ENCODE data around the gene THAP11.

The THAP11 gene

DNA sequence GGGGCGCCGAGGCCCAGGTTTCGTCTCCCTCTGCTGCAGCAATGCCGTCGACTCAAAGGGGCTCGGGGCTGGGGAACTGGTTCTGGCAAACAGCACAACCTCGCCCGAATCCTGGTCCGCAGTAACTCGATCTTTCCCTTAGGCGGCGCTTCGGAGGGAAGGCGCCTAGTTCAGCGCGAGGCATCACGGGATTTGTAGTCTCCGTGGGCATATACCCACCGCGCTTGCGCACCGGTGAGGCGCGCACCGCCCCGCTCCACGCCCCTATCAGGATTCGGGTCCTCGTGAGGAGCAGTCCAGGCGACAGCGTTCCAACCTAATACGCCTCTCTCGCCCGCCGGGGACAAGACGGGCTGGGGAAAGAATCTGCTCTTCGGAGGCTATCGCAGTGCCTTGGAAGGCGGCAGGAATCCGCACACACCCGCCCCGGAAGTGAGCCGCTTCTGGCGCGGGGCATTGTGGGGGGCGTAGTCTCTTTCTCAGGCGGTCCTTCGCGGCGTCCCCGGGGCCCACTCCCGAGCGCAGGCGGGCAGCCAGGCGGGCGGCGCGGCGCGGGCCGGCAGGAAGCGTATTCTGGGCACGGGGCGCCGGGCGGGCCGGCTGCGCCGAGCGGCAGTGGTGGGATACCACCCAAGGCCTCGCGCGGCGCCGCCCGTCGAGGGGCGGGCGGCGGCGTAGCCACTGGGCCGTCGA, at the start of gene THAP11:
TSS of gene THAP11 (plus strand) at position 505 of the 693 bp plus-strand sequence. CDS start 235 bp downstream, outside the sequence.
- DNase-seq = peak; percentile 89 to 98

DNA sequence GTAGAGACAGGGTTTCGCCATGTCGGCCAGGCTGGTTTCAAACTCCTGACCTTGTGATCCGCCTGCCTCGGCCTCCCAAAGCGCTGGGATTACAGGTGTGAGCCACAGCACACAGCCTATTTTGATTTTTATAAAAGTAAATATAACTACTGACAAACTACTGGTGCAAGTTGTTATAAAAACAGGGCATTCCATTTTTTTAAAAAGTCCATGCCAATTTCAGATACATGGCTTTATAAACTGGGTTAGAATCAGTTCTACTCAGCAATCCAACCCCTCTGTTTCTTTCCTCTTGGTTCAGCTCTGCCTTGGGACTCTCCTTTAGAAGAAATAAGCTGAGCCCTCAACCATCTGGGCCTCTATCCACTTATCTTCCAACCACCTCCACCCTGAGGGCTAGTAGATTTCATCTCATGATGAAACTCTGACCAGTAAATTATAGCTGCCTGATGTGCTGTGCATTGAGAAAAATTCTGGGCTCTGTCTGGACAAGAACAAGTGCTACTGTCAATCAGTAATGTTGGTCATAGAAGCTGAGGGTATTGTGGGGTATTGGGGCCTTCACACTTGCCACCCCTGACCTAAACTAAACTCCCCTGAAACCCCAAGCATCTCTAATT, 45.9 kb upstream of the THAP11 start:
- DNase-seq = no peak

DNA sequence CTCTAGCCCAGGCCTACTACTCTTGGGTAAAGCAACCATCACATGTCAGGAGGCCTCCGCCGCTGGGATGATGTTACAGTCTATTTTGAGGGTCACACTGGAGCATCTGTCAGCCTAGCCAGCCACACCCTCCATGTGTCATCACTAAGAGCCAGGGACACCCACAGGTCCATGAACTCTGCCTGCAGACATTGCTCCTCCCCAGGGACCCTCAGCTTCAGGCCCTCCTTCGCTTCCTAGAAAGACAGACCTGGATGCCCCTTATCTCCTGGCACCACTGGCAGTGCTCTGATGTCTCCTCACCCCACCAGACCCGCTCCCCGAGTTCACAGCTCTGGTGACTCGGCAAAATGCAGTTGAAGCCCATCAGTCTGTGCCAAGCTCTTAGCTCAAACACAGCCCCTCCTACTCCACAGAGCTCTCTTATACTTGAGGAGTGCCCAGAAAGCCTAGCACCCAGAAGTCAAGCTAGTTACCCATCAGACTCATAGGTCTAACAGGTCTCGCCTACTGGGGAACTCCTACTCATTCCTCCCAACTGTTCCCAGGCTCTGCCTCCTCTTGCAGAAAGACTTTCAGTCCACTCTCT, 41.7 kb upstream of the THAP11 start:
- DNase-seq = peak; percentile 60 to 89

DNA sequence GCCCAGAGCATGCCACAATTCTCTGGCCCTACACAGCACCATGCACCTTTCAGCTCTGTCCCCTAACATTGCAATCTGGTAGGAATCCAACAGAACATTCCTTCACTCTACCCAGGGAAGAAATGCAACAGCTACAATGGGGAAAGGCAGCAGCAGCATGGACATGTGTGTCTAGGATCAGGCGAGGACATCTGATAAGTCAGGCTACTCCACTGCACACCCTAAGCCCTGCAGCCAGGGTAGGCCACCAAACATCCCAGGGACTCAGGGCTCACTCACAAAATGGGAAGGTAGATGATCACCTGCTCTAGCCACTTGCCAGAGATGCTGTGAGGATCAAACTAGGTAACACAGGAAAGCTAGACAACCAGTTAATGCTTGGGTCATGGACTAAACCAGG, 40.9 kb upstream of the THAP11 start:
- no peak for DNase-seq

DNA sequence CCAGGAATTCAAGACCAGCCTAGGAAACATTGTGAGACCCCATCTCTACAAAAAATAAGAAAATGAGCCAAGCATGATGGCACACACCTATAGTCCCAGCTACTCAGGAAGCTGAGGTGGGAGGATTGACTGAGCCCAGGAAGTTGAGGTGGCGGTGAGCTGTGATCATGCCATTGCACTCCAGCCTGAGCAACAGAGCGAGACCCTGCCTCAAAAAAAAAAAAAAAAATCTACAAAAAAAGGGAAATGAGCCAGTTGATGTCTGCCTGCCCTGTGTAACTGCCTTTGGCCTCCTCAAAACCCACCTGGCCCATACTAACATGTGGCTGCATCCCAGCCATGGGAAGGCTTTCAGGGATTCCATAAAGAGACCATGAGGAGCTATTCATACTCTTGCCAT, 40.2 kb upstream of the THAP11 start:
- DNase-seq = no peak

DNA sequence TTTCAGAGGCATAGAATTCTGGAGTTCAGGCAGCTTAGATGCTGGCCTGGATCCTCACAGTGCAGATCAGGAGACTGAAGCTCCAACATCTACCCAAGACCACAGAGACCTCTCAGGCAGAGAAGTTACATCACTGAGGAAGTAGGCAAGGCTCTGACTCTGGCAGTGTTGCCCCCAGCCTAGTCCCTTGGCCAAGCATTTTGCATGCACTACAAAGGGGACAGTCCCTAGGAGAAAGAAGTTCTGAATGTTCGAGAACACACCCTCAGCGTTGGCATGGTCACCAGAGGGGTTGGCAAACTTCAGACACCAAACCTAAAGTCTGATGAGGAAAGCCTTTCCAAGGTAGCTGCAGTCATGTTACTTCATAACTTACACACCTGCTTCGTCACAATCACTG, 38.2 kb upstream of the THAP11 start:
- DNase-seq = peak; percentile 64 to 82

DNA sequence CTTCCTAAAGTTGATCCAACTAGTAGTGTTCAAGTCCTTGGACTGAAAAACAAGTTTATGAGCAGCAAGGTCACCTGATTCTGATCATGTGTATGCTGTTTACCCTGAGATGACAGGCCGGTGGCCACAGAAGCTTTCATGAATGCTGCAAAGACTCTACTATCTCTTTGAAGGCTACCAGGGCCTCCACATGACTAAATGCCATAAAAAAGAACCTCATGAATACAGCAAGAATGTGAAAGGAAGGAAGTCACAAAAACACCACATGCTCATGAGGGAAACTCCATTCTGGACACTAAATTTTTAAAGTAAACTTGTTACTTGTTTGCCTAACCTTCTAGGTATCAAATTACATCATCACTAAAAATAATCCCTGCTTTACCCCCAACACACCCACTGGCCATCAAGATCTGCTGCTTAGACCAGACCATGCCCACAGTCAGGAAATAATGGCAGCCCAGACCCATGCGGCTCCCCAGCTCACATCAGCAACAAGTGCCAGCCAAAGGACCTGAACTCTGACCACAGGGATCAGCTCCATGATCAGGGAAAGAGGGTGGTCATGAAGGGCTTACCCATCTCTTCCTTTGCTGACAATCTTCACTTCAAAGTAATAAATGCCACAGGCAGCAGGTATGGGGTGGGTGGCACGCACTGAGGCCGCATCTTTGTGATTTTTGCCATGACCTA, 37.1 kb upstream of the THAP11 start:
- peak; percentile 25 to 68 for DNase-seq

DNA sequence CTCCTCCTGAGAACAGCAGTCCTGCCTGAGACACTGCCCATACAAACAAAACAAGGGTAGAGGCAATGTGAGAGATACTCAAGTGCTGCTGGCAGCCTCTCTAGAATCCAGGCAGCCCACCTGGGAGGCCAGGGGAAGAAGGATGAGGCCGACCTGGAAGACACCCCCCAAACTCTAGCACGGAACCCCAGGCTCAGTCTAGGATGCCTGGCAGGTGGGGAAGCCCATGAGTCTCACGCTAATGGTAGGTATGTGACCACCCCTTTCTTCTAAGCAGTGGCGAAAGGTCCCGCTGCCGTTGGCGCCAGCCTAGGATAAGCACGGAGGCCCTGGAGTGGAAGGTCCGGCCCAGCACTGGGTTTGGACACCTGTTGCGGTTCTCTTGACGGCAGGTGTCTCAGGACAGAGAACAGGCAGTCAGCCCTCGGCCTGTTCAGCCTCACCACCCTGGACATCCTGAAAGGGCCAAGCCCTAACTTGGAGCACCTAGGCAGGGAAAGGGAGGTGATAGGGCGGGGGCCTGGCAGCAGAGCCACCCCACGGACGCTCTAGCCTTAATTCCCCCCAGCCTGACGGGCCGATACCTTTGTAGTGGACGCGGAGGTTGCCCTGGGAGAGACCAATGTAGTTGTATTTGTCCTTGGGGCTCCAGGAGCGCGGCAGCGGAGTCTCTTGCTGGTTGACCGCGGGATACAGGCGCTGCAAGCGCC, 36.2 kb upstream of the THAP11 start:
- DNase-seq = no peak

DNA sequence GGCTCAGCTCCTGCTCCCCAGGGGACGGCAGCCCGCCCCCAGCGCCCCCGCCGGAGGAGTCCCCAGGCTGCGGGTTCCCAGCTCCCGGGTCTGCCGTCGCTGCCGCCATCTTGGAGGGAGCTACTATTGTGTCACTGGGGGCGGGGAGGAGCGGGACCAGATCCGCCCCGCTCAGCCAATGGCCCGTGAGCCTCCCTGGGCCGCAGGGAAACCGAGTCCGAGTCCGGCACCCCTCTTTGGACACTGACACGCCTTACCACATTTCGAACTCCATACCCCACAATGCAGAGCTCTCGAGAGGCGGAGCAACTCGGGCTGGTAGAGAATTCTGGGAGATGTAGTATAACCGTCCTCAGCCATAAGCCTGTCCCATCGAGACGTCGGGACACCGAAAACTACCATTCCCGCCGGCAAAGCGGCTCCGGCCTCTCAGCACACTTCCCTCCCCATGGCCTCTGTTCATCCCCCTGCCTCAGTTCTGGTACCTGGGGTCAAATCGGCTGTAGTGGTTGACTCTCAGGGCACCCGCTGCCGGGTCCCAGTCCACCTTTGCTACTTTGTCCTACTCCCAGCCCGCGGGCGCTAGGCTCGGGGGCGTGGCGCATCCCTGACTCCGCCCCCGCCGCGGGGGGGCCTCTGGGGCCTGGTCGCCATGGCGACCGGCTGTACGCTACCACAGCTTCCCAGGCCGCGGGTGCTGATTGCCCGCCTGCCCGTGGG, 35.5 kb upstream of the THAP11 start, which contains the start of the genes RANBP10 and TSNAXIP1:
TSS of gene RANBP10 (minus strand) at position 133 of the 720 bp plus-strand sequence. CDS start at position 109, 24 bp downstream.
TSS of gene TSNAXIP1 (plus strand) at position 462 of the 720 bp plus-strand sequence. CDS start 261 bp downstream, outside the sequence.
- DNase-seq = peak; percentile 97 to 99

DNA sequence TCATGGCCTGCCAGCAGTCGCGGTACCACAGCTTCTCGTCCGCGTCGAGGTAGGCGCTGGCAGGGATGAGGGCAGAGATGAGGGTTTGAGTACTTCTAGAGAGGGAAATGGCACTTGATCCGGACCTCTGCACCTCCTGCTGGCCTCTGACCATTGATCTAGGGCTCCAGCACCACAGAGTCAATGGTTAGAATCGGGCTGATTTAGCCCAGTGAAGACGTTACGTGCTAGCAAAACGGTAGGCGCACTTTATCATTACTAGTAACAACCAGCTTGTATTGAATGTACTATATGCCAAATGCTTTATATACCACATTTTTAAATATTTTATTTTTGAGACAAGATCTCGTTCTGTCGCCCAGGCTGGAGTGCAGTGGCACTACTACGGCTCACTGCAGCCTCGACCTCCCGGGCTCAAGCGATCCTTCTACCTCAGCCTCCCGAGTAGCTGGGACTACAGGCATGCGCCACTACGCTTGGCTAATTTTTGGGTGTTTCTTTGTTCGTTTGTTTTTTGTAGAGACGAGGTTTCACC, 34.9 kb upstream of the THAP11 start:
- DNase-seq = no peak

DNA sequence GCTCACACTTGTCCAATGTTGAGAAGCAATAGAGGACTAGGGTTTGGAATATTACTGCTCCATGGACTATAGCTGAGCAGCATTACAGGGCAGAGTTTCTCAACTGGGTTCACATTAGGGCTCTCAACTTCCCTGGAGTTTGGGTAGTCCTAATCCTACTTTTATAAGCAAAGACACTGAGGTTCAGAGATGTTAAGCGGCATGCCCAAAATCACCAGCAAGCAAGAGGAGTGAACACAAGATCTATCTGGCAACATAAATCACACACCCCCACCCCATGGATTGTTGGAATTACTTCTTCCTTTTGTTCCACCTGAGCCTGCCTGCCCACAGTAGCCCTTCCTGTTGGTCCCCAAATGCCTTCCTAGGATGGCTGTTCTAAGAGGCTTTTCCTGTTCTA, 30.2 kb upstream of the THAP11 start:
- no peak for DNase-seq

DNA sequence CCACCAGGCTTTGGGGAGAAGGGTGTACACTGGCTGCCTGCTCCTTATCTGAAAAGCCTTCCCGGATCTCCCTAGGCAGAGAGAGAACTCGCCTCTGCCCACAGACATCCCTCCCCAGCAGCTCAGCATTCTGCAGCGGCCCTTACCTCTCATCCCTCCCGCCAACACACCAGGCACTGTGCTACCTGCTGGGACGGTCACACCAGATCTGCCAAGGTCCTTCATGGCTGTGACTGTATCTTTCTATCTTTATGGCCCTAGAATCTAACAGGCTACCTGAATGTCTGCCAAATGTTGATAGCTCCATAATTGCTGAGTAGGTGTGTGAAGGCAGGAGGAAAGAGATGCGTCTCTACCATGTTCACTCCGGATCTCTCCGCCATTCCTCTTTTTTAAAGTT, 27.6 kb upstream of the THAP11 start:
- DNase-seq = no peak

DNA sequence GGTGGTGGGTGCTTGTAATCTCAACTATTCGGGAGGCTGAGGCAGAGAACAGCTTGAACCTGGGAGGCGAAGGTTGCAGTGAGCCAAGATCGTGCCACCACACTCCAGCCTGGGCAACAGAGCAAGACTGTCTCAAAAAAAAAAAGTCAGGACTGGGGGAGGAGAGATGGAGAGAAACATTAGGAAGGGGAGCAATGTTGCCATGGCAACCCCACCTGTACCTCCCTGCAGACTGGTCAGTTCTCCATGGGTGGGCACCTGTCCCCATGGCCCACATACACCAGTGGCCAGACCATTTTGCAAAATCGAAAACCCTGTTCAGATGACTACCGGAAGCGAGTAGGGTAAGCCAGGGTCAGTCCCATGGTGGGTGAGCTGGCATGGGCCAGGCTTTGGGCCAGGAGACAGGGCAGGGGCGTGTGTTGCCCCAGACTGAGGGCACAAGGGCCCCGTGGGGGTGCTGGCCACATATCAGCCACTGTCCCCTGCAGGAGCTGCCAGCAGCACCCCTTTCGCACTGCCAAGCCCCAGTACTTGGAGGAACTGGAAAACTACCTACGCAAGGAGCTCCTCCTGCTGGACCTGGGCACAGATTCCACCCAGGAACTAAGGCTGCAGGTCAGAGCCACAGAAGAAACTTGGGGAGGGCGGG, 21.4 kb upstream of the THAP11 start:
- no peak for DNase-seq

DNA sequence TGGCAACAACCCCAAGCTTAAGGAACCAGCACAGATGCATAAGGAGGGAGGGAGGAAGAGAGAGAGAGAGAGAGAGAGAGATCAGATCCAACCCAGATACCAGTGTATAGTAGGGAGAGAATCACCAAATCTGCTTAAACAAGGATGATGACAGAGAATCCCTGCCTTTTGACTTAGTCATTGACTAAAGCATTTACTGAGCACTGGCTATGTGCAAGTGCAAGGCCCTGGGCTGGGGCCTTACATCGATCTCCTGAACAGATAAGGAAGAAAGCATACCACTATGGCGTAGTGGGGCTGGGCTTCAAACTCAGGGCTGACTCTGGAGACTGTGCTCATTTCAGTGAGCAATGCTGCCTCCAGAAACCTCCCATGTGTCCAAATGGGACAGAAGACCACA, 19.6 kb upstream of the THAP11 start:
- DNase-seq = no peak

DNA sequence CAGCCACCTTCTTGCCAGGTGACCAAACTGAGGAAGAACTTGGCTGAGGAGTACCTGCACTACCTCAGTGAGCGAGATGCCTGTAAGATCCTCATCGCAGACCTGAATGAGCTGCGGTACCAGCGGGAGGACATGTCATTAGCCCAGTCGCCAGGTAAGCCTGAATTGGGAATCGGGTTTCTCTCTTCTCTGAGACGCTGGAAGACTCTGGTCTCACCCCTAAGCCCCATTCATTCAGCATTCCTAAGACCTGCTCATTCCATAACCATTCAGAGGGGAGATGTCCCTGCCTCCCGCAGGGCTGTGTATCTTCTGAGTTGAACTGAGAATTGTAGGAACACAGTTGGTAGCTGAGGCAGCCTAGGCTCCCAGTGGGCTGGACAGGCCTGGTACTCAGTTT, 17.0 kb upstream of the THAP11 start:
- no peak for DNase-seq

DNA sequence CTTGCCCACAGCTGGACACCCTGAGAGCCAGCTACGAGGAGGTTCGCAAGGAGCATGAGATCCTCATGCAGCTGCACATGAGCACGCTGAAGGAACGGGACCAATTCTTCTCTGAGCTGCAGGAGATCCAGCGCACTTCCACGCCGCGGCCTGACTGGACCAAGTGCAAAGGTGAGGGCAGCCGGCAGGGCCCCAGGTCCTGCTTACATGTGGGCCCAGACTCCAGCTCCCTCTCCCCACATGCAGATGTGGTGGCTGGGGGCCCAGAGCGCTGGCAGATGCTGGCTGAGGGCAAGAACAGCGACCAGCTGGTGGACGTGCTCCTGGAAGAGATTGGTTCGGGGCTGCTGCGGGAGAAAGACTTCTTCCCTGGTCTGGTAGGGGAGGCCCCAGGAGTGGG, 16.2 kb upstream of the THAP11 start:
- DNase-seq = no peak

DNA sequence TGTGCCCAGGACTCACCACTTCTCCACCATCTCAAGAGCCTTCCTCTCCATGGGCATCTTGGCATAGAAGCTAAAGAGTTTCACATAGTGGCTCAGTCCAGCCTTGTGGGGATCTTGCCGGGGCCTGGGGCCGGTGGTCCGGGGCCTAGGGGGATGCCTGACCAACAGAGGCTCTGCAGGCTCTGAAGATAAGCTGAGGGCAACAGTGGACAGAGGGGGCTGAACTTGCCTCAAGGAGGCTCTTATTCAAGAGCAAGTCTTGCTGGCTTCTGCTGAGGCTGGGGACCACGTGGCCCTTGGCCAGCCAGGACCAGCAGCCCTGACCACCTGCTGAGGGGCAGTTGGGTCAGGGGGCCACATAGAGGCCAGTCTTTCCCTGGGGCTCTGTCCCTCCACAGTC, 13.5 kb upstream of the THAP11 start:
- no peak for DNase-seq

DNA sequence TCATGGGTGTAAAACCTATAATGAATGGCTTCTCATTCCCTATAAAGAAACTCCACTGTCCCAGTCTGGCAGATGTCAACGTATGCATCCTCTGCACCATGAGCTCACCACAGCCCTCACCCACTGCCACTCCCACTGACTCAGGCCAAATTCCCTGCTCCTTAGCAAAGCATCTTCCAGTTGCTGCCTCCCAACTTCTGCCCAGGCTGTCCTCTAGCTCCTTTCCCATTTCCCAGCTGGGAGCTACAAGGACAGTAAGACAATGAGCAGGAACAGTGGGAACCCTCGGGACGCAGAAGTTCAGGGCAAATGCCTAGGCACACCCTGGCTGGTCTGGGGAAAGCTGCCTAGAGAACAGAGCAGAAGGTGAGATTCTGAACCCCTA, 9.1 kb upstream of the THAP11 start:
- DNase-seq = peak; percentile 26 to 35

DNA sequence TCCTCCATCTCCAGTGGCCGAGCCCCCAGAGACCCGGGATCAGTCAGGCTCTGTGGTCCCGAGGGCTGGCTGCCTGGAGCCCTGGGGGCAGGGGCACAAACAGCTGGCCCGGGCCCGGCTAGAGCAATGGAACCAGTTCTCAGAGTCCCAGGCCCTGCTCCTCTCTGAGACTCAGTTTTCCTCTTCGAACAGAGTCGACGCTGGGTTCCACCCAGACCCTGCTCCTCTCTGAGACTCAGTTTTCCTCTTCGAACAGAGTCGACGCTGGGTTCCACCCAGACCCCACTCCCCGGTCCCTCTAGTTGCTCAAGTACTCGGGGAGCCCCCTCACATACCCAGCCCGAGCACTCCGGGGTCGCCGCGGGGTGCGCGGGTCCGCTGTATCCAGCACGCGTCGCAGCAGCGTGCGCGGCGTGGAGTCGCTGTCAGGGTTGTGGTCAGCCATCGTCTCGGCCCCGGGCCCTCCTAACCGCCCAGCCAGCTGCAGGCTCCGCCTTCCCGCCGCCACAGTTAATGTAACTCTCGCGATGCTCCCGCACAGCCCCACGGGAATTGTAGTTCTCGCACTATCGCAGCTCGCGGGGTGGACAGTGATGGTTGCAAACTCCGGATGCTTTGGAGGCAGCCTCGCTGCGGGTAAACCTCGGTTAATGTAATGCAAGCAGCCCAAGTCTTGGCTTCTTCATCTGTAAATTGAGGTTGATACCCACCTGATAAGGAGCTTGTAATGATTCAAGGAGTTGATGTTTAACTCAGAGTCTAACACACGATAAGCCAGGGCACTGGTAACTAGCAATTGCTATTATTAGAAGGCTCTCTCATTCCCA, 8.5 kb upstream of the THAP11 start:
- peak; percentile 80 to 97 for DNase-seq

DNA sequence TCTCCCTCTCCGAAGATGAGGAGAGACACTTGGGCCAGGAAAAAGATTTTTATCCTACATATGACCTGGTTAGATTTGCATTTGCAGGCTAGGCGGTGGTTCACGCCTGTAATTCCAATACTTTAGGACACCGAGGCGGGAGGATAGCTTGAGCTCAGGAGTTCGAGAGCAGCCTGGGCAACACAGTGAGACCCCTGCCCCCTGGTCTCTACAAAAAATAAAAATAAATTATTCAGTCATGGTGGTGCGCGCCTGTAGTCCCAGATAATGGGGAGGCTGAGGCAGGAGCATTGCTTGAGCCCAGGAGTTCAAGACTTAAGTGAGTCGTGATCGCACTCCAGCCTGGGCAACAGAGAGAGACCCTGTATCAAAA, 7.9 kb upstream of the THAP11 start:
- no peak for DNase-seq

All from inflammatory macrophage treated with lipopolysaccharide for 1 hour (primary cell).